Activated gamma-delta T cell treated with Interleukin-2 at 50 U/mL for 16 hours (primary cell): Measurements from ENCODE around the gene KRT1.

ENCODE experiments used
- DNase-seq: peaks from one replicate; pipeline ENCODE4 v3.0.0-alpha.2; 2020

The KRT1 gene

GRCh38 chr12:52631676-52632459 is 48.3 kb downstream of the KRT1 start:
- no peak for DNase-seq

DNA sequence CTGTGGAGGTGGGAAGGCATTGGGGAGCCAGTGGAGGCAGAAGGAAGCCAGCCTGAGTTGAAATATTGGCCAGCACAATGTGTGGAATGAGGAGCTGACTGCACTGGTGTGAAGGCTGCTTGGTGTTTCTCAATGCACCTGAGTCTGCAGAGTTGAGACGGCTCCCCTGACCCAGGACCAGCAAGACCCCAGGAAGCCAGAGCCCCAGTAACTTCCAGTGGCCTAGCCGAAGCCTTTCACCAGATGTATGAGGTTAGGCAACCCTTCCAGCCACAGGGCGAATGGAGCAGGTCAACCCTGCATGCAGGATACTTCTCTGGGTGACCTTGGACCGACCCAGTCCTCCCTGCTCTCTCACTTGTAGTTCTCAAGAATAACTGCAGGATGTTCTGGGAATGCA is 48.9 kb downstream of the KRT1 start:
- no peak for DNase-seq

DNA sequence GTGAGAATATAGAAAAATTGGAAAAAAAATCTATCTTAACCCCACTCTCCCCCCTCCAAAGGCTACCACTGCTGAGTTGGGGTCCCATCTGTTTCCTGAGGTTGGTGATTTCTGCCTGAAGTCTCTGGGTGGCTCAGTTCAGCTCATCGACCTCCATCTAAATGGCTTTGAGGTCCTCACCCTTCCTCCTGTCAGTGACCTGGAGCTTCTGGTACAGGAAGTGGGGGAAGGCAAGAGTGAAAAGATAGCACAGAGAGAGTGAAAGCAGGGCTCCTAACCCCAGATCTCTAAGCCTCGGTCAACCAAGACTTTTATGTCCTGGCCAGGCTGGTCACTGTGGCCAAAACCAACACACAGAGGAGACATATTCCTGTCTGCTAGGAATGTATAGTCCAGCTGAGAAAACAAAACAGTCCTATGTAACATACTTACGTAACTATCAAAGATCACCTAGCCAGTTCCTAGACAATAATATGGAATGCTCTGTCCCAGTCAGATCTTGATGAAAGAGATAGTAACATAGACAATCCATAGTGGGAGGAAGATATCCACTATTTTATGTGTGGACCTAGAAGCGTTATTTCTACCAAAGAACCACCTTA is 49.5 kb downstream of the KRT1 start:
- DNase-seq, result no peak

DNA sequence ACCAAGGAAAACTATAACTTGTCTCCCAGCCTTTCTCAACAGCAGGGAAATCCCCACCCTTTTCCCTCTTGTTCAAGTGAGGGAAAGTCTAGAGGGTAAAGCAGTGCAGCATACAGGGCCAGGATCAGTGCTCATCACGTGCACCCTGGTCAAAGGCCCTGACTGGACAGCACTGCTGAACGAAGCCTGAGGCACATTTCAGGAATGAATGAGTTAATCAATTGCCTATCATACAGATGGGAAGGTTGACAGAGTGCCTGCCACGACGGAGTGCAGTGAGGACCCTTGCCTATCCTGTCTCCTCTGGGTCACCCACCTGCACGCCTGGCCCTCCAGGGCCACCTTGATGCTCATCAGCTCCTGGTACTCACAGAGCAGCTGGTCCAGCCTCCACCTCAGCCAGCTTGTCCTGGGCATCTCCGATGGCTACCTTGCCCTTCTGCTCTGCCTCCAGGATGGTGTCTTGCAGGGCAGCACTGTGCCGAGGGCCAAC is 50.2 kb downstream of the KRT1 start:
- DNase-seq, result no peak

- DNase-seq, result no peak
These were observed 50.8 kb downstream of the KRT1 start for GRCh38 chr12:52629281-52630007.

GRCh38 chr12:52628841-52629240 is 51.4 kb downstream of the KRT1 start:
- DNase-seq, result no peak

- DNase-seq, result no peak
These were observed 52.1 kb downstream of the KRT1 start for GRCh38 chr12:52628111-52628507.

DNA sequence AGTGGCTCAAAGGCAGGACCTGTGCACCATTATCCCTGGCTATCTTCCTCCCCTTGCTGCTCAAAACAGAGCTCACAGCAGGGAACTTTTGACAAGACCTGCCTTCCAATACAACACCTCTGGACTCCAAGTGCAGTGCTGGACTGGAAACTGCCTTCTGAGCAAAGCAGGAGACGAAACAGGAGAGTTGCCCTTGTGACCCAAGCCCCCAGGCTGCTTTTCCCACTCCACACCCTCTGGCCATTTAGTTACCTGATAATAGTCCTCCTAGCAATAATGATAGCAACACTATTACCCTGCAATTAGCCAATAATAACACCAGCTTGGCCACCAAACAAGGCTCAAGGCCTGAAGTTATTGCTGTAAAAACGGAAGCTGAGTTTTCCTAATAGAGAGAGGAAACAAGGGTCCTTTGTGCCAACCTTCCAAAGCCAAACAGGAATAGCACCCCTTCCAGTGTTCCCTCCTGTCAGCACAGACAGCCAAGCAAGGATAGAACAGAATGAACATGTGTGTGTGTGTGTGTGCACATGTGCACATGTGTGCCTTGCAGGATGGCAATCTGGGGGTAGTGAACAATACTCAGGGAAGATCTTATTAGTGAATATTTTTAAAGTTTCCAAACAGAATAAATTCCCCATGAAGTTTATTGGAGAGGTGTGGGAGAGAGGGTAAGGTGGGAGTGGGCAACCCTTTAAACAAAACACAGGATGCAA is 52.7 kb downstream of the KRT1 start:
- no peak for DNase-seq
